HCT116 (cell line): ENCODE data around the gene ARFGEF3. TPM values are rescaled to one million over a fixed set of nuclear protein-coding genes. Genes with fewer than 3 reads are reported as not detected.

Experiments
- ATAC-seq: fragments of 200-7000 bp; cut with Tn5 transposase; 2 replicates; pipeline ENCODE4 v1.9.1; 2020; ENCODE audit warnings: mild to moderate bottlenecking, moderate library complexity
- BruUV-seq: library from RNA; stranded (reverse); fragments of 400-500 nt; replicated peaks from 2 replicates; lab custom pipeline; 2021; lab: Mats Ljungman, UMichigan
- CTCF ChIA-PET: fragments of 300-600 bp; sonication (Branson Sonifier 250); formaldehyde crosslinking; loops from one replicate; lab custom pipeline; 2021; ENCODE audit warnings: antibody characterized with exemption; lab: Charles Lee
- POLR2A ChIA-PET: fragments of 300-600, 350-600 bp; sonication (Branson Sonifier 250); formaldehyde crosslinking; loops from one replicate; lab custom pipeline; 2021; ENCODE audit warnings: antibody characterized with exemption; lab: Charles Lee
- RAD21 ChIA-PET, 2 experiments: fragments of 300-600 bp; sonication (Branson Sonifier 250); formaldehyde crosslinking; loops; one replicate each; lab custom pipeline; 2023; ENCODE audit warnings: low total read pairs in 2 of 2; ENCODE audit not compliant: uncharacterized antibody in 2 of 2, unreplicated experiment in 2 of 2, low non-redundant PET in 1 of 2; lab: Charles Lee
- DNase-seq: peaks from one replicate; pipeline ENCODE4 v3.0.0-alpha.2; 2010; ENCODE audit warnings: low read depth, low spot score
- H2AFZ ChIP-seq: fragments of 200-600 bp; shearing (Covaris generic), sonication (generic); 2 replicates; pipeline ENCODE4 v1.6.1; 2017; ENCODE audit warnings: low read depth, mixed run types, mixed read lengths, antibody characterized with exemption, low read length; ENCODE audit not compliant: poor library complexity, severe bottlenecking
- H3K27ac ChIP-seq: 2 replicates; pipeline ENCODE4 v1.5.1; 2012; ENCODE audit warnings: low read depth, low read length
- H3K27me3 ChIP-seq: fragments of 200-600 bp; sonication (generic); 2 replicates; pipeline ENCODE4 v1.6.1; 2016; ENCODE audit warnings: mixed run types, low read length, mixed read lengths; ENCODE audit not compliant: insufficient read depth
- H3K36me3 ChIP-seq, 2 experiments: fragments of 200-500 bp in 1 of 2; fragments of 200-600 bp in 1 of 2; sonication (Bioruptor generic) in 1 of 2; sonication (generic) in 1 of 2; 2 replicates each; pipeline versions ENCODE4 v1.5.1 to v1.6.1; 2014 to 2016; ENCODE audit warnings: low read length in 2 of 2, inconsistent platforms in 1 of 2, mixed read lengths in 1 of 2, mixed run types in 1 of 2; ENCODE audit not compliant: insufficient read depth in 2 of 2, control insufficient read depth in 1 of 2
- H3K4me1 ChIP-seq, 2 experiments: fragments of 200-600 bp in 1 of 2; sonication (generic) in 1 of 2; 2 replicates each; pipeline versions ENCODE4 v1.5.1 to v1.6.1; 2012 to 2017; ENCODE audit warnings: low read length in 2 of 2, inconsistent platforms in 1 of 2, mild to moderate bottlenecking in 1 of 2, mixed read lengths in 1 of 2, mixed run types in 1 of 2, moderate library complexity in 1 of 2; ENCODE audit not compliant: insufficient read depth in 2 of 2, control insufficient read depth in 1 of 2
- H3K4me2 ChIP-seq: fragments of 200-600 bp; sonication (generic); 2 replicates; pipeline ENCODE4 v1.6.1; 2017; ENCODE audit warnings: mixed run types, low read length, mixed read lengths
- H3K4me3 ChIP-seq, 2 experiments: fragments of 200-600 bp in 1 of 2; sonication (generic) in 1 of 2; replicated peaks in 1 of 2; 2 replicates each; pipeline ENCODE4 v1.5.1; 2011 to 2016; ENCODE audit warnings: low read length in 2 of 2, control low read depth in 1 of 2, low read depth in 1 of 2, mild to moderate bottlenecking in 1 of 2, mixed read lengths in 1 of 2, mixed run types in 1 of 2
- H3K79me2 ChIP-seq: fragments of 200-600 bp; sonication (generic); 2 replicates; pipeline ENCODE4 v1.6.1; 2017; ENCODE audit warnings: mild to moderate bottlenecking, mixed run types, low read length, moderate library complexity, mixed read lengths; ENCODE audit not compliant: insufficient read depth
- H3K9ac ChIP-seq: fragments of 200-600 bp; sonication (generic); 2 replicates; pipeline ENCODE4 v1.6.1; 2016; ENCODE audit warnings: low read length, mixed read lengths
- H3K9me2 ChIP-seq: fragments of 200-600 bp; sonication (generic), shearing (Covaris generic); 2 replicates; pipeline ENCODE4 v1.6.1; 2017; ENCODE audit warnings: mixed run types, mild to moderate bottlenecking, moderate library complexity; ENCODE audit not compliant: insufficient read depth
- H3K9me3 ChIP-seq, 2 experiments: fragments of 200-500 bp in 1 of 2; fragments of 200-600 bp in 1 of 2; sonication (Bioruptor generic) in 1 of 2; sonication (generic) in 1 of 2; 2 replicates each; pipeline ENCODE4 v1.6.1; 2014 to 2017; ENCODE audit warnings: low read length in 2 of 2, mixed read lengths in 2 of 2, inconsistent platforms in 1 of 2, low read depth in 1 of 2, mild to moderate bottlenecking in 1 of 2, mixed run types in 1 of 2, moderate library complexity in 1 of 2; ENCODE audit not compliant: control insufficient read depth in 1 of 2, insufficient read depth in 1 of 2
- H4K20me1 ChIP-seq: fragments of 200-600 bp; sonication (generic), shearing (Covaris generic); 2 replicates; pipeline ENCODE4 v1.6.1; 2017; ENCODE audit warnings: mixed run types, mild to moderate bottlenecking, moderate library complexity; ENCODE audit not compliant: insufficient read depth
- CBX3 ChIP-seq: IDR thresholded peaks from 2 replicates; pipeline ENCODE4 v1.6.1; 2012; ENCODE audit warnings: low read depth
- CEBPB ChIP-seq: IDR thresholded peaks from 2 replicates; pipeline ENCODE4 v1.6.1; 2012; ENCODE audit warnings: low read depth
- EGR1 ChIP-seq: IDR thresholded peaks from 2 replicates; pipeline ENCODE4 v1.6.1; 2012; ENCODE audit warnings: low read depth
- ELF1 ChIP-seq: IDR thresholded peaks from 2 replicates; pipeline ENCODE4 v1.6.1; 2012; ENCODE audit warnings: low read depth, borderline replicate concordance
- EZH2 ChIP-seq: fragments of 200-600 bp; sonication (generic); IDR thresholded peaks from 2 replicates; pipeline ENCODE4 v1.6.1; 2017; ENCODE audit warnings: antibody characterized with exemption, mixed run types
- FOSL1 ChIP-seq: IDR thresholded peaks from 2 replicates; pipeline ENCODE4 v1.6.1; 2012; ENCODE audit warnings: low read depth
- JUND ChIP-seq: IDR thresholded peaks from 2 replicates; pipeline ENCODE4 v1.6.1; 2012
- POLR2A ChIP-seq: IDR thresholded peaks from 2 replicates; pipeline ENCODE4 v1.7.0; 2011; ENCODE audit warnings: borderline replicate concordance; ENCODE audit not compliant: insufficient read depth, insufficient read length; ENCODE audit errors: extremely low read depth
- SIN3A ChIP-seq: IDR thresholded peaks from 2 replicates; pipeline ENCODE4 v1.6.1; 2012; ENCODE audit warnings: low read depth
- SP1 ChIP-seq: IDR thresholded peaks from 2 replicates; pipeline ENCODE4 v1.6.1; 2012; ENCODE audit warnings: low read depth
- TCF7L2 ChIP-seq: IDR thresholded peaks from 2 replicates; pipeline ENCODE4 v1.7.0; 2011; ENCODE audit warnings: borderline replicate concordance, inconsistent platforms; ENCODE audit not compliant: insufficient read depth, insufficient read length; ENCODE audit errors: extremely low read depth
- YY1 ChIP-seq: IDR thresholded peaks from 2 replicates; pipeline ENCODE4 v1.6.1; 2011; ENCODE audit warnings: low read length, low read depth, moderate library complexity, mild to moderate bottlenecking; ENCODE audit not compliant: insufficient replicate concordance; ENCODE audit errors: extremely low read depth
- ZNF274 ChIP-seq: fragments of 200-500 bp; sonication (Bioruptor generic); IDR thresholded peaks from 2 replicates; pipeline ENCODE4 v1.6.1; 2014; ENCODE audit warnings: mild to moderate bottlenecking, low read depth, low read length, inconsistent platforms
- intact Hi-C: fragments of 100-400 bp; cut with micrococcal nuclease; formaldehyde crosslinking; loops from 2 replicates; pipeline ENCODE4 v1.10.0; 2022
- total RNA-seq: library from RNA; stranded (reverse); gene quantifications from one replicate; pipeline ENCODE4 v1.2.1, GENCODE V29; 2021; ENCODE audit not compliant: unreplicated experiment
- TF ChIP-seq, protein P1 (sequence below), 3 experiments: fragments of 200-600 bp in 1 of 3; sonication (generic) in 1 of 3; IDR thresholded peaks in 2 of 3; conservative IDR thresholded peaks in 1 of 3; 2 replicates each; pipeline ENCODE4 v1.5.1; 2012 to 2017; ENCODE audit warnings: low read depth in 2 of 3, low read length in 2 of 3, antibody characterized with exemption in 1 of 3, borderline replicate concordance in 1 of 3, control low read depth in 1 of 3, mild to moderate bottlenecking in 1 of 3, mixed read lengths in 1 of 3, mixed run types in 1 of 3, moderate library complexity in 1 of 3; ENCODE audit not compliant: insufficient read depth in 1 of 3
- TF ChIP-seq, protein P2 (sequence below): IDR thresholded peaks from 2 replicates; pipeline ENCODE4 v1.6.1; 2012
- TF ChIP-seq, protein P3 (sequence below): IDR thresholded peaks from 2 replicates; pipeline ENCODE4 v1.6.1; 2012; ENCODE audit warnings: low read depth
- TF ChIP-seq, protein P4 (sequence below): IDR thresholded peaks from 2 replicates; pipeline ENCODE4 v1.6.1; 2011; ENCODE audit warnings: mild to moderate bottlenecking, low read length, moderate library complexity; ENCODE audit not compliant: insufficient replicate concordance; ENCODE audit errors: extremely low read depth
- TF ChIP-seq, protein P5 (sequence below): IDR thresholded peaks from 2 replicates; pipeline ENCODE4 v1.6.1; 2012

Gene ARFGEF3
- total RNA-seq, 1 experiment from 2014 or later = 3.8 TPM

DNA sequence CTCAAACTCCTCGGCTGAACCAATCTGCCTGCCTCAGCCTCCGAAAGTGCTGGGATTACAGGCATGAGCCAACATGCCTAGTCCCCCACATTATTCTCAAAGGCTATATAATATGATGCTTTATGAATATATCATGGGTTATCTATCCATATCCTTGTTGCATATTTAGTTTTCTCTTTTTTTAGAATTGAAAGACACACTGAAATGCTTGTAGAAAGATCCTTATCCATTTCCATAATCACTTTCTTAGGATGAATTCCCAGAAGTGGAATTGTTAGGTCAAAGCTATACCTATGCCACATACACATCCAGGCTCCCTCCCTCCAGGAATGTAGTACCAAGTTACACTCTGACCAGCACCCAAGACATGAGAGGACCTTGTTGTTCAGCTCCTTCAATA lies 2.5 kb upstream of the ARFGEF3 start:
- BruUV-seq = no TSS peak

More for the DNA sequence above, 2.5 kb upstream of the ARFGEF3 start:
- TF ChIP-seq, protein P1, sequence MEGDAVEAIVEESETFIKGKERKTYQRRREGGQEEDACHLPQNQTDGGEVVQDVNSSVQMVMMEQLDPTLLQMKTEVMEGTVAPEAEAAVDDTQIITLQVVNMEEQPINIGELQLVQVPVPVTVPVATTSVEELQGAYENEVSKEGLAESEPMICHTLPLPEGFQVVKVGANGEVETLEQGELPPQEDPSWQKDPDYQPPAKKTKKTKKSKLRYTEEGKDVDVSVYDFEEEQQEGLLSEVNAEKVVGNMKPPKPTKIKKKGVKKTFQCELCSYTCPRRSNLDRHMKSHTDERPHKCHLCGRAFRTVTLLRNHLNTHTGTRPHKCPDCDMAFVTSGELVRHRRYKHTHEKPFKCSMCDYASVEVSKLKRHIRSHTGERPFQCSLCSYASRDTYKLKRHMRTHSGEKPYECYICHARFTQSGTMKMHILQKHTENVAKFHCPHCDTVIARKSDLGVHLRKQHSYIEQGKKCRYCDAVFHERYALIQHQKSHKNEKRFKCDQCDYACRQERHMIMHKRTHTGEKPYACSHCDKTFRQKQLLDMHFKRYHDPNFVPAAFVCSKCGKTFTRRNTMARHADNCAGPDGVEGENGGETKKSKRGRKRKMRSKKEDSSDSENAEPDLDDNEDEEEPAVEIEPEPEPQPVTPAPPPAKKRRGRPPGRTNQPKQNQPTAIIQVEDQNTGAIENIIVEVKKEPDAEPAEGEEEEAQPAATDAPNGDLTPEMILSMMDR (IDR thresholded peaks at IDR 0.05 in 2 of 3, conservative IDR thresholded peaks at IDR 0.05 in 1 of 3; ENCODE audit: borderline replicate concordance in 1 of 3, insufficient read depth in 1 of 3, low read depth in 2 of 3, low read length in 2 of 3) = no peak
- TF ChIP-seq TCF7L2 (no peak), ZNF274 (no peak), FOSL1 (no peak), CEBPB (no peak), EGR1 (no peak), YY1 (no peak), POLR2A (no peak), ELF1 (no peak), CBX3 (no peak), EZH2 (no peak), JUND (no peak), SP1 (no peak), SIN3A (no peak)
- TF ChIP-seq, protein P2, sequence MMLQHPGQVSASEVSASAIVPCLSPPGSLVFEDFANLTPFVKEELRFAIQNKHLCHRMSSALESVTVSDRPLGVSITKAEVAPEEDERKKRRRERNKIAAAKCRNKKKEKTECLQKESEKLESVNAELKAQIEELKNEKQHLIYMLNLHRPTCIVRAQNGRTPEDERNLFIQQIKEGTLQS = no peak
- TF ChIP-seq, protein P3, sequence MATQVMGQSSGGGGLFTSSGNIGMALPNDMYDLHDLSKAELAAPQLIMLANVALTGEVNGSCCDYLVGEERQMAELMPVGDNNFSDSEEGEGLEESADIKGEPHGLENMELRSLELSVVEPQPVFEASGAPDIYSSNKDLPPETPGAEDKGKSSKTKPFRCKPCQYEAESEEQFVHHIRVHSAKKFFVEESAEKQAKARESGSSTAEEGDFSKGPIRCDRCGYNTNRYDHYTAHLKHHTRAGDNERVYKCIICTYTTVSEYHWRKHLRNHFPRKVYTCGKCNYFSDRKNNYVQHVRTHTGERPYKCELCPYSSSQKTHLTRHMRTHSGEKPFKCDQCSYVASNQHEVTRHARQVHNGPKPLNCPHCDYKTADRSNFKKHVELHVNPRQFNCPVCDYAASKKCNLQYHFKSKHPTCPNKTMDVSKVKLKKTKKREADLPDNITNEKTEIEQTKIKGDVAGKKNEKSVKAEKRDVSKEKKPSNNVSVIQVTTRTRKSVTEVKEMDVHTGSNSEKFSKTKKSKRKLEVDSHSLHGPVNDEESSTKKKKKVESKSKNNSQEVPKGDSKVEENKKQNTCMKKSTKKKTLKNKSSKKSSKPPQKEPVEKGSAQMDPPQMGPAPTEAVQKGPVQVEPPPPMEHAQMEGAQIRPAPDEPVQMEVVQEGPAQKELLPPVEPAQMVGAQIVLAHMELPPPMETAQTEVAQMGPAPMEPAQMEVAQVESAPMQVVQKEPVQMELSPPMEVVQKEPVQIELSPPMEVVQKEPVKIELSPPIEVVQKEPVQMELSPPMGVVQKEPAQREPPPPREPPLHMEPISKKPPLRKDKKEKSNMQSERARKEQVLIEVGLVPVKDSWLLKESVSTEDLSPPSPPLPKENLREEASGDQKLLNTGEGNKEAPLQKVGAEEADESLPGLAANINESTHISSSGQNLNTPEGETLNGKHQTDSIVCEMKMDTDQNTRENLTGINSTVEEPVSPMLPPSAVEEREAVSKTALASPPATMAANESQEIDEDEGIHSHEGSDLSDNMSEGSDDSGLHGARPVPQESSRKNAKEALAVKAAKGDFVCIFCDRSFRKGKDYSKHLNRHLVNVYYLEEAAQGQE = no peak
- TF ChIP-seq, protein P4, sequence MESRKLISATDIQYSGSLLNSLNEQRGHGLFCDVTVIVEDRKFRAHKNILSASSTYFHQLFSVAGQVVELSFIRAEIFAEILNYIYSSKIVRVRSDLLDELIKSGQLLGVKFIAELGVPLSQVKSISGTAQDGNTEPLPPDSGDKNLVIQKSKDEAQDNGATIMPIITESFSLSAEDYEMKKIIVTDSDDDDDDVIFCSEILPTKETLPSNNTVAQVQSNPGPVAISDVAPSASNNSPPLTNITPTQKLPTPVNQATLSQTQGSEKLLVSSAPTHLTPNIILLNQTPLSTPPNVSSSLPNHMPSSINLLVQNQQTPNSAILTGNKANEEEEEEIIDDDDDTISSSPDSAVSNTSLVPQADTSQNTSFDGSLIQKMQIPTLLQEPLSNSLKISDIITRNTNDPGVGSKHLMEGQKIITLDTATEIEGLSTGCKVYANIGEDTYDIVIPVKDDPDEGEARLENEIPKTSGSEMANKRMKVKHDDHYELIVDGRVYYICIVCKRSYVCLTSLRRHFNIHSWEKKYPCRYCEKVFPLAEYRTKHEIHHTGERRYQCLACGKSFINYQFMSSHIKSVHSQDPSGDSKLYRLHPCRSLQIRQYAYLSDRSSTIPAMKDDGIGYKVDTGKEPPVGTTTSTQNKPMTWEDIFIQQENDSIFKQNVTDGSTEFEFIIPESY = no peak
- TF ChIP-seq, protein P5, sequence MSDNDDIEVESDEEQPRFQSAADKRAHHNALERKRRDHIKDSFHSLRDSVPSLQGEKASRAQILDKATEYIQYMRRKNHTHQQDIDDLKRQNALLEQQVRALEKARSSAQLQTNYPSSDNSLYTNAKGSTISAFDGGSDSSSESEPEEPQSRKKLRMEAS = no peak
- TF ChIP-seq, all 23 proteins: peak for 0
- H2AFZ ChIP-seq = no peak overlapping the region
- H3K4me3 ChIP-seq = no peak overlapping the region
- H3K4me1 ChIP-seq = peaks cover 10 to 19% of the 10 kb centered on the region in 2 experiments; a peak in 3 of 4 replicates
- H3K9ac ChIP-seq = no peak overlapping the region
- no peaks in the 10 kb centered on the region for H4K20me1 ChIP-seq
- H3K36me3 ChIP-seq = no peaks in the 10 kb centered on the region
- no peaks in the 10 kb centered on the region for H3K9me2 ChIP-seq
- ChIA-PET POLR2A (no interaction called here), RAD21 (no interaction called here), CTCF (no interaction called here)
- no peak overlapping the region for H3K27ac ChIP-seq
- H3K4me2 ChIP-seq = no peak overlapping the region
- DNase-seq (no peak), ATAC-seq (no peak)
- H3K27me3 ChIP-seq = peaks cover 9% of the 10 kb centered on the region; the same call in 1 of the 2 replicates
- no peaks in the 10 kb centered on the region for H3K9me3 ChIP-seq
- H3K79me2 ChIP-seq = no peaks in the 10 kb centered on the region
- intact Hi-C loops = no loop called here
